Neuronal stem cell (in vitro differentiated cells): ENCODE results near the gene ST14.

Experiments
- DNase-seq: peaks from one replicate; pipeline ENCODE4 v3.0.0-alpha.2; 2013; ENCODE audit warnings: low spot score
- H2AFZ ChIP-seq: one replicate; pipeline ENCODE4 v1.6.1; 2013; ENCODE audit warnings: mild to moderate bottlenecking, low read length, inconsistent platforms
- H2AK5ac ChIP-seq: 2 replicates; pipeline ENCODE4 v1.6.1; 2013; ENCODE audit warnings: low read depth, mild to moderate bottlenecking, inconsistent platforms, low read length, moderate library complexity, mixed read lengths
- H2BK120ac ChIP-seq: 2 replicates; pipeline ENCODE4 v1.6.1; 2013; ENCODE audit warnings: low read depth, mild to moderate bottlenecking, inconsistent platforms, low read length, moderate library complexity, mixed read lengths
- H2BK12ac ChIP-seq: one replicate; pipeline ENCODE4 v1.6.1; 2013; ENCODE audit warnings: low read length, inconsistent platforms
- H2BK15ac ChIP-seq: 2 replicates; pipeline ENCODE4 v1.6.1; 2013; ENCODE audit warnings: mild to moderate bottlenecking, low read length, inconsistent platforms, mixed read lengths
- H2BK5ac ChIP-seq: one replicate; pipeline ENCODE4 v1.6.1; 2013; ENCODE audit warnings: inconsistent platforms, mild to moderate bottlenecking, low read length, moderate library complexity
- H3K14ac ChIP-seq: one replicate; pipeline ENCODE4 v1.6.1; 2013; ENCODE audit warnings: low read length, inconsistent platforms
- H3K18ac ChIP-seq: 2 replicates; pipeline ENCODE4 v1.6.1; 2013; ENCODE audit warnings: low read length, inconsistent platforms
- H3K23ac ChIP-seq: 2 replicates; pipeline ENCODE4 v1.6.1; 2013; ENCODE audit warnings: low read depth, mild to moderate bottlenecking, mixed read lengths, low read length, inconsistent platforms; ENCODE audit not compliant: poor library complexity
- H3K27ac ChIP-seq: replicated peaks from 3 replicates; pipeline ENCODE4 v1.5.1; 2013; ENCODE audit warnings: low read length, inconsistent platforms
- H3K27me3 ChIP-seq, 3 experiments: 2 replicates each; pipeline ENCODE4 v1.6.1; 2013; ENCODE audit warnings: low read length in 3 of 3, mild to moderate bottlenecking in 2 of 3, inconsistent platforms in 1 of 3, low read depth in 1 of 3, mixed read lengths in 1 of 3, moderate library complexity in 1 of 3; ENCODE audit not compliant: control insufficient read depth in 3 of 3, insufficient read depth in 3 of 3
- H3K36me3 ChIP-seq, 2 donors: replicated peaks in 1 of 2; 2 replicates each; pipeline ENCODE4 v1.6.1; 2013; ENCODE audit warnings: low read length in 2 of 2; ENCODE audit not compliant: control insufficient read depth in 2 of 2, insufficient read depth in 2 of 2
- H3K4ac ChIP-seq: 2 replicates; pipeline ENCODE4 v1.6.1; 2013; ENCODE audit warnings: inconsistent platforms, mild to moderate bottlenecking, low read length, moderate library complexity
- H3K4me1 ChIP-seq, 2 donors: 1 replicate in 1 of 2; 2 replicates in 1 of 2; pipeline ENCODE4 v1.6.1; 2013; ENCODE audit warnings: low read length in 2 of 2, low read depth in 1 of 2; ENCODE audit not compliant: control insufficient read depth in 2 of 2, insufficient read depth in 1 of 2
- H3K4me2 ChIP-seq: one replicate; pipeline ENCODE4 v1.6.1; 2013; ENCODE audit warnings: mild to moderate bottlenecking, low read length, inconsistent platforms; ENCODE audit not compliant: insufficient read depth, poor library complexity, severe bottlenecking
- H3K4me3 ChIP-seq, 2 donors: 2 replicates each; pipeline ENCODE4 v1.5.1; 2013; ENCODE audit warnings: low read length in 2 of 2, mild to moderate bottlenecking in 2 of 2, inconsistent platforms in 1 of 2, moderate library complexity in 1 of 2
- H3K79me1 ChIP-seq: one replicate; pipeline ENCODE4 v1.6.1; 2013; ENCODE audit warnings: low read depth, mild to moderate bottlenecking, inconsistent platforms, low read length, moderate library complexity
- H3K9ac ChIP-seq: one replicate; pipeline ENCODE4 v1.6.1; 2013; ENCODE audit warnings: mild to moderate bottlenecking, low read depth, low read length, inconsistent platforms; ENCODE audit not compliant: poor library complexity
- H3K9me3 ChIP-seq, 2 donors: replicated peaks in 1 of 2; 2 replicates each; pipeline versions ENCODE3 to v1.6.1; 2013; ENCODE audit warnings: low read length in 2 of 2, mild to moderate bottlenecking in 2 of 2, inconsistent platforms in 1 of 2, low read depth in 1 of 2, mixed read lengths in 1 of 2, moderate library complexity in 1 of 2; ENCODE audit not compliant: control insufficient read depth in 2 of 2, insufficient read depth in 1 of 2
- H4K8ac ChIP-seq: one replicate; pipeline ENCODE4 v1.6.1; 2013; ENCODE audit warnings: low read depth, mild to moderate bottlenecking, inconsistent platforms, low read length, moderate library complexity
- H4K91ac ChIP-seq: one replicate; pipeline ENCODE4 v1.6.1; 2013; ENCODE audit warnings: low read length, low read depth, mild to moderate bottlenecking, inconsistent platforms; ENCODE audit not compliant: poor library complexity
- WGBS, 2 donors: extraction: QIAGEN DNeasy Blood & Tissue Kit; methylation state at CpG; one replicate each; pipeline ENCODE4 v1.1.7; 2013; ENCODE audit warnings: missing lambda C conversion rate in 2 of 2, mixed read lengths in 1 of 2; ENCODE audit not compliant: insufficient read length in 2 of 2, insufficient replicate concordance in 1 of 2; ENCODE audit errors: extremely low coverage in 2 of 2; 5-methylcytosine and 5-hydroxymethylcytosine counted together

Gene ST14

DNA sequence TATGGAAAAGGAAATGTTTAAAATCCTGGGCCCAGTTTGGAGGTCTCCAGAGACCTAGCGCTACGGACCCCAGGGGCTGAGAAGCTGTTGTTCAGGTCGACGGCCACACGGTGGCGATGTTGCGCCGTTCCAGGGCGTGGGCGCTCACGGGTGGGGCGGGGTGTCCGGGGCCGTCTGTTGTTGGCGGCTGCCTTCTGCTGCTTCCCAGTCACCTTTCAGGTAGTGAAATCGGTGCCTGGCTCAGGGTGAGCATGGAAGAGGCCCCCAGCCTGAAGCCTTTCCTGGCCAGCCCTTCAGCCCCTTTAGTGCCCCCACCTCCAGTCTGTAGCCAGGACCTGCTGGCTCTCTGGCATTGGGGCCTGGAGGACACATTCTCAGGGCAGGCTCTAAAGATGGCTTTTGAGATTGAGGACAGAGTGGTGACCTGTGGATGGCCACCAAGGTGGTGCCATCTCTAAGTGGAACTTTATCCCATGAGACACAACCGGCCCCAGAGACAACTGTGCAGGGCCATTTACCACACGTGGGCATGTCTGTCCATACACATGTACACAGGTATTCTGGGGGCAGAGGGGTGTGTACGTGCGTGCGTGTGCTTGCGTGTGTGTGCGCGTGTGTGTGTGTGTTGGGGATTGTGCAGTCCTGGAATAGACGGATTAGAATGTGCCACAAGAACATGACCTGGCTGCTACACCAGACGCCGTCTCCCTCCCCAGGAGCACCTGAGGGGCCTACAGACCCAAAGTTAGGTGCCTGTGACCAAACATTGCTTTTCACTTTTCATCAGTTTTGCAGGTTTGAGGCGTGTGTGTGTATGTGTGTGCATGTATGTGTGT, 53.8 kb downstream of the ST14 start:
- WGBS, 2 donors: no CpG with 5 or more reads among the region's 28 CpGs
- Histone ChIP-seq H2AK5ac (no peak overlapping the region), H3K23ac (peak overlapping the region; percentile 26), H3K4me3 (peak overlapping the region in 1 of 2 donors; percentile 66), H3K4me2 (peak overlapping the region; percentile 29), H3K4ac (no peak overlapping the region), H2AFZ (peak overlapping the region; percentile 79), H4K91ac (no peak overlapping the region), H3K27ac (no peak overlapping the region), H3K9me3 (peaks cover 0 to 2% of the 10 kb centered on the region in 2 donors), H3K18ac (peak overlapping the region; percentile 55), H3K4me1 (peaks cover 0 to 9% of the 10 kb centered on the region in 2 donors), H3K14ac (peak overlapping the region; percentile 73), H2BK120ac (no peak overlapping the region), H3K9ac (peak overlapping the region; percentile 82), H3K79me1 (no peaks in the 10 kb centered on the region), H2BK5ac (no peak overlapping the region), H3K36me3 (no peaks in the 10 kb centered on the region), H2BK15ac (peak overlapping the region; percentile 20), H4K8ac (no peak overlapping the region), H2BK12ac (no peak overlapping the region), H3K27me3 (peaks cover 0 to 53% (median 5%) of the 10 kb centered on the region in 3 experiments)
- peak; percentile 67 for DNase-seq

DNA sequence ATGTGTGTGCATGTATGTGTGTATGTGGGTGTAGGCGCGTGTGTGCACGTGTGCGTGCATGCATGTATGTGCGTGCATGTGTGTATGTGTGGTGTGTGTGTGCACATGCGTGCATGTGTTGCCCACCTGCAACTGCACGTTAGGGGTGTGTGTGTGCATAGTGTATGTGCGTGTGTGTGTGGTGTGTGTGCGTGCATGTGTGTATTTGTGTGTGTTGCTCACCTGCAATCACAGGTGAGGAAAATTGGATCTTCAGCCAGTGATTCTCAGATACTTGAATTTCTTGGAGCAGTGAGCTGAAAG, 54.3 kb downstream of the ST14 start:
- Histone ChIP-seq H3K4ac (no peak overlapping the region), H2BK5ac (no peak overlapping the region), H2AK5ac (no peak overlapping the region), H3K4me2 (no peak overlapping the region), H3K9me3 (peaks cover 0 to 2% of the 10 kb centered on the region in 2 donors), H3K4me1 (peaks cover 0 to 9% of the 10 kb centered on the region in 2 donors), H3K23ac (peak overlapping the region; percentile 21), H3K14ac (peak overlapping the region; percentile 73), H2BK12ac (no peak overlapping the region), H2AFZ (no peak overlapping the region), H3K79me1 (no peaks in the 10 kb centered on the region), H2BK15ac (peak overlapping the region; percentile 20), H3K9ac (peak overlapping the region; percentile 82), H4K8ac (no peak overlapping the region), H3K27ac (no peak overlapping the region), H3K36me3 (no peaks in the 10 kb centered on the region), H4K91ac (no peak overlapping the region), H3K18ac (no peak overlapping the region), H3K4me3 (peak overlapping the region in 1 of 2 donors; percentile 66), H3K27me3 (peaks cover 0 to 49% (median 5%) of the 10 kb centered on the region in 3 experiments), H2BK120ac (no peak overlapping the region)
- WGBS, 2 donors: no CpG with 5 or more reads among the region's 9 CpGs
- DNase-seq: no peak

DNA sequence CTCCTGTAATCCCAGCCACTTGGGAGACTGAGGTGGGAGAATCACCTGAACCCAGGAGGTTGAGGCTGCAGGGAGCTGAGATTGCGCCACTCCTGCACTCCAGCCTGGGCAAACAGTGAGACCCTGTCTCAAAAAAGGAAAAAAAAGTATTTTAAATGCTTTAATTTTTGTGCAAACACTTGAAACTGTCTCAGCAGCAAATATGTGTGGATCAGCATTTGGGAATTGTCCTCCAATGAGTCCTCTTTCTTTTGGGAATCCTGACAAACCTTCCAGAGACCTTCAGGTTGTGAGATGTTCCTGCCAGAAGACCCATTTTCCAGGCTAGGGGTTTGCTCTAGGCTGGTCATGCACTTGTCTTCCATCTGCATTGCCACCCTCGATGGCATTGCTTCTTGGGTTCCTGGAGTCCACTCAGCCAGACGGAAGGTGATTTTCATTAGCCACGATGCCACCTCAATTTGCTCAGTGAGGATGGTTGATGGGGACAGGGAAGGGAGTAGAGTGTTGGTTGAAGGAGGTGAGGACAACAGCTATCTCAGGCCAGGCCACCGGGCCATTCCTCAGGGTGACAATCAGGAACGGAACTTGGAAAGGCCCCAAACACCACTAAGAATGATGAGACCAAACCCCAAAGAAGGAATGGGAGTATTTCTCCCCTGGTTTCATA, 55.4 kb downstream of the ST14 start:
- H3K4me1 ChIP-seq: peaks cover 0 to 9% of the 10 kb centered on the region in 2 donors
- no peak overlapping the region for H2AK5ac ChIP-seq
- H3K4me3 ChIP-seq: no peak overlapping the region
- H2AFZ ChIP-seq: no peak overlapping the region
- no peak overlapping the region for H3K9ac ChIP-seq
- H2BK120ac ChIP-seq: no peak overlapping the region
- peaks cover 0 to 45% (median 5%) of the 10 kb centered on the region in 3 experiments for H3K27me3 ChIP-seq
- no peak overlapping the region for H2BK12ac ChIP-seq
- no peak overlapping the region for H4K8ac ChIP-seq
- H3K14ac ChIP-seq: no peak overlapping the region
- H2BK5ac ChIP-seq: no peak overlapping the region
- H3K79me1 ChIP-seq: no peaks in the 10 kb centered on the region
- H3K23ac ChIP-seq: no peak overlapping the region
- WGBS, 2 donors: no CpG with 5 or more reads among the region's 6 CpGs
- H4K91ac ChIP-seq: no peak overlapping the region
- H3K18ac ChIP-seq: no peak overlapping the region
- no peak overlapping the region for H2BK15ac ChIP-seq
- no peak overlapping the region for H3K27ac ChIP-seq
- H3K4ac ChIP-seq: no peak overlapping the region
- no peaks in the 10 kb centered on the region for H3K36me3 ChIP-seq
- H3K9me3 ChIP-seq: peaks cover 0 to 2% of the 10 kb centered on the region in 2 donors
- no peak for DNase-seq
- H3K4me2 ChIP-seq: no peak overlapping the region

DNA sequence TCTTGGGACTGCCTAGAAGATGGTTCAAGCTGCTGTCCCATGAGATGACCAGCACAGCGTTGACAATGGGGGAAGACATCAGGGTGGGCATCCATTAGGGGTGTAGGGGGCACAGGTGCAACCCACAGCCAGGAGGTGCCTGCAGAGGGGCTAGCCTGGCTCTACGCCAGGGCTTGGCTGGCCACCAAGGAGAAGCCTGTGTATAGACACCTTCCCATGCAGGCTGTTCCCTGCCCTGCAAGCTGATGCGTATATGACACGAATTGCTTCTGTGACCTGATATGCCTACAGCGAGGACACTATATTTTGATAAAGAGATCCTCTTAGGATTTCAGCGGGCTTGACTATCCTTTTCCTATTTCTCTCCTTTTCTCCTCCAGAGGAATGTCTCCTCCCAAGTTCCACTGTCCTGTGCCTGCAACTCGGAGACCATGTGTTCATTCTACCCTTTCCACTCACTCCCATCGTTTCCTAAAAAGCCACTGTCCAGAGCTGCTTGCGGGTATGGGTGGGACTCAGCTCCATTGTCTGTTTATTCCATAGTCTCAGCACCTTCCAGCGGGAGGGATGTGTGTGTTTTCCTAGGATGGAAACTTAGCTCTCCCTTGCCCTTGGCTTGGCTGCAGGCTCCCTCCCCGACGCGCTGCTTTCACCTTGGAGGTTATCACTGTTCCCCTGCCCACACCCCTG, 56.1 kb downstream of the ST14 start:
- Histone ChIP-seq H2BK12ac (no peak overlapping the region), H3K4me2 (no peak overlapping the region), H3K27ac (no peak overlapping the region), H3K4ac (no peak overlapping the region), H2BK5ac (no peak overlapping the region), H3K14ac (peak overlapping the region; percentile 17), H4K8ac (no peak overlapping the region), H3K18ac (peak overlapping the region; percentile 11), H2BK120ac (no peak overlapping the region), H3K23ac (no peak overlapping the region), H4K91ac (no peak overlapping the region), H2AK5ac (no peak overlapping the region), H3K27me3 (peaks cover 0 to 38% (median 5%) of the 10 kb centered on the region in 3 experiments), H3K79me1 (no peaks in the 10 kb centered on the region), H2AFZ (no peak overlapping the region), H3K4me3 (no peak overlapping the region), H3K9me3 (peaks cover 0 to 2% of the 10 kb centered on the region in 2 donors), H2BK15ac (no peak overlapping the region), H3K36me3 (no peaks in the 10 kb centered on the region), H3K9ac (no peak overlapping the region), H3K4me1 (peaks cover 0 to 9% of the 10 kb centered on the region in 2 donors)
- DNase-seq: no peak
- no CpG with 5 or more reads among the region's 13 CpGs for whole genome bisulfite sequencing, 2 donors
